ENCODE data around the gene COMMD7. TPM values are rescaled to one million over a fixed set of nuclear protein-coding genes. Genes with fewer than 3 reads are reported as not detected.

COMMD7 gene
- total RNA-seq, 4 donors from 2014 or later = 19.3 to 20.6 (median 19.8) TPM

DNA sequence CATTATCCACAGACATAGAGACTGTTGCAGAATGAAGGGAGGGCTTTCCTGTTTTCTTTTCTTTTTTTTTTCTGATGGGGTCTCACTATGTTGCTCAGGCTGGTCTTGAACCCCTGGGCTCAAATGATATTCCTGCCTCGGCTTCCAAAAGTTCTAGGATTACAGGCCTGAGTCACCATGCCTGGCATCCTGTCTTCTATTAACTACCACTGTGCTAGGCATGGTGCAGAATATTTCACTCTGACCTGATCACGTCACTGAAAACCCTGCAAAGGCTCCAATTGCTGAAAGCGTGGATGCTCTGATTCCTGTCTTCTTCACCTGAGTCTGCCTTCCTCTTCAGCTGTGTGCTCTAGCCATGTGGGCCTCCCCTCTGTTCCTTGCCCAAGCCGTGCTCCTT is 10.5 kb upstream of the COMMD7 start:
- DNase-seq (ENCODE audit: low spot score) (no peak), ATAC-seq (ENCODE audit: low FRiP score) (no peak)
- TF ChIP-seq CTCF (IDR thresholded peaks at IDR 0.05) = no peak

- TF ChIP-seq CTCF (IDR thresholded peaks at IDR 0.05) = no peak
- ATAC-seq (ENCODE audit: low FRiP score) = peak; percentile 77
- DNase-seq (ENCODE audit: low spot score) = no peak
Measured at GRCh38 chr20:32752458-32753250, 9.4 kb upstream of the COMMD7 start.

DNA sequence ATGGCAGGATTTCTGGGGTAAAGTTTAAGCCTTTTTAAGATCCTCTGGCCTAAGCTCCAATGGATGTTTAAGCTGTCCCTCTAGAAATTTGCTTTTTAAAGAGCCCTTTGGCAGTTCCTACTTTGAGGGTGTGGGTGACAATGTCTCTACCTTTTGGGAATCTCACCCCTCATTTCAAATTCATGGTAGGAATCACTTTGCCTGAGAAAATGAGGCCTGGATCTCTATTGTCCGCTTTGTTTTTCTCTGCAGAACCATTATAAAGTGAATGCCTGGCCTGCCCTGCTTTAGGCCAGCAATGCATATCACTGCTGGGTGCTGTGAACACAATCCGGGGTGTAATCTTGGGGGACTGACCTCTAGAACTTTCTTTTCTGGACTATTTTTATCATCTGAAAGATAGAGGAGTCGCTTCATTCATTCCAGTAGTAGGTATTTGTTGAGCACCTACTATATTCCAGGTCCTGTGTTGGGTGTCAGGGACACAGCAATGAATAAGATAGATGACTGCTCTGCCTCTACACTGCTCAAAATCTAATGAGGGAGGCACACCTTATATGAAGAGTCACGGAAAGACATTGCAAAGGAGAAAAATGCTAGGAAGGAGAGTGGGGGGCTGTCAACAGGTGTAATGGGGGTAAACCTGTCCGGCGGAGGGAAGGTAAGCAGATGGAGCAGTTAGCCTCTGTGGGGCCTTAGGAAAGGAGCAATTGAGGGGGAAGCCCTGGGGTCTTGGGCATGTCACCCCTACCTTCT is 8.6 kb upstream of the COMMD7 start:
- no peak for DNase-seq (ENCODE audit: low spot score)
- no peak for ATAC-seq (ENCODE audit: low FRiP score)
- TF ChIP-seq CTCF (IDR thresholded peaks at IDR 0.05) = no peak

- no peak for TF ChIP-seq CTCF (IDR thresholded peaks at IDR 0.05)
- DNase-seq (ENCODE audit: low spot score) (no peak), ATAC-seq (ENCODE audit: low FRiP score) (no peak)
Measured at GRCh38 chr20:32751293-32751692, 8.0 kb upstream of the COMMD7 start.

GRCh38 chr20:32749914-32750637 is 6.8 kb upstream of the COMMD7 start:
- DNase-seq (ENCODE audit: low spot score) = no peak
- ATAC-seq (ENCODE audit: low FRiP score) = no peak
- no peak for TF ChIP-seq CTCF (IDR thresholded peaks at IDR 0.05)

DNA sequence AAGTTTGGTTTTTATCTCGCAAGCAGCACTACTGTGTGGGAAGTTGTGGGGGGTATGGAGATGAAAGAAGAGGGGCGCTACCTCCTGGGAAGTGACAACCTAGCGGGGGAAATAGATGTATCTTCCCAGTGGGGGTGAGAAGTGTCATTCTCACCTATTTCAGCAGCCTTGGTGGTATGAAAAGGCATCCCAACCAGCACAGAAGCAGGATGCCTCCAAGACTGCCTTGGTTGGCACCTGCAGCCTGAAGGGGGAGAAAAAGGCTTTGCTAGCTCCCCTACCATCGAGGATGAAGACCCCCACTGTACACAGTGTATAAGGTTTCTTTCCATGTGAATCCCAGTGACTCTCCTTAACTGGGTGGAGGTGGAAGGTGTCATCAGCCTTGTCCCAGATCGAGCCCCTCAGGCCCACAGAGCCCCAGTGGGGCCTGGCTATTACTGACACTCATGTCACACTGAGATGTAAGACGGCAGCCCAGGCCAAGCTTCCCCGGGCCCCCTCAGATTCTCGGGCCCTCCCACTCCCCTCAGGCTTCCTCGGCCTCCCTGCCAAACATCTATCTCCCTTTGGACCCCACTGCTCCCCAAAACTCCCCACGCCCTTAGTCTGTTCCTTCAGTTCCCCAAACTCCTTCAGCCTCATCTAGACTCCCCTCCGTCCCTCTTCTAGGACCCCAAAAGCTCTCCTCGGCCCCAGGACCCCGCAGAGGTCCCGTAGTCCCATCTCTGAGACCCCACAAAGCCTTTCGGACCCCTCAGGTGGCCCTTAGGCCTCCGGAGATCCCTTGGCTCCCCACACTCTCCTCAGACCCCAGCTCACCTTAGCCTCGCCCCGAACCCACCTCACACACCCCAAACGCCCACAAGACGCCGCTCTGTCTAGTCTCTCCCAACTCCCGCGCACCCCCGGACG is 688 bp downstream of the COMMD7 start:
- ATAC-seq (ENCODE audit: low FRiP score) (peak; percentile 12), DNase-seq (ENCODE audit: low spot score) (no peak)
- TF ChIP-seq CTCF (IDR thresholded peaks at IDR 0.05) = no peak
